AG20443 (cell line): ENCODE data around the gene ZFYVE27.

ENCODE experiments used
- DNase-seq: peaks from one replicate; pipeline ENCODE4 v3.0.0; 2012; ENCODE audit warnings: low spot score, mixed read lengths

Gene ZFYVE27

DNA sequence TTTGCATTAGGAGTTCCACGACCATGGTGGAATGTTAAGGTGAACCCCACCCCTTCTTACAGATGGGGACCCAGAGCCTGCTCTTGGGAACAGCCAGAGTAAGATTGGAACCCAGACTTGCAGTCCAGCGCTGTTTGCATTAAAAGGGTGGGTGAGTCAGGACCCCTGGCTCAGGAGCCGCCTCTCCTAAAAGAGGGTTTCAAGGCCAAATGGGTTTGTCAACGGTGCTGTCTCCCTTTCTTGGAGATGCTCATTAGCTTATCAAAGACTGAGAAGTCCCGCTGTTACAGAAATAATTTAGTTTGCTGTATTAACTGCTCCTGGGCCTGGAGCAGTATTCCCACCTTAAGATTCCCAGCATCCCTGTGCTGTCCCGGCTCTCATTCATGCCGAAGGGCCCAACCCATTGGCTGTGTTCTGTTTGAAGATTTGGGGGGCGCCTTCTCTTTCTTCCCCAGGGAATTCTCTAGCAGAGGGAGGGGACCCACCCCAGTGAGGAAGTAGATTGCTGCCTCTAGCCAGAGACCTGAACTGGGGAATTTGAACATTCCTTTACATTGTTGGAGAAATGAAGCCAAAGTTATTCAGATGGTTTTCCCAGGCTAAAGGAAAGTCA is 21.6 kb upstream of the ZFYVE27 start:
- DNase-seq = no peak

DNA sequence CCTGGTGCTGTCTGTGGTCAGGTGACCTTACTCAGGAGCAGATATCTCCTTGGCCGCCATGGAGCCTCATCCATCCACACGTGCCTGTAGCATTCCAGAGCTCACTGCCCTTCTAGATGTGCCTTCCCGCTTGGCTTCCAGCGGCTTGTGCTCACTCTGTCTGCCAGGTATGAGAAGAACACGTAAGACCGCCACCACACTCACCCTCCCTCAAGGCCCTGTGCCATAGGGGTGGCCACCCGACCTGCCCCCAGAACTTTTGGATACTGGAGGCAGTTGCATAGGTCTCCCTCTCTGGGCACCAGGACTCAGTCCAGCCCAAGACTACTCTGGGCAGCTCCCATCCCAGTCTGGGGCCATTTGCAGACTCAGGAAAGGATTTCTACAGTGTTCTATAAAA is 19.3 kb upstream of the ZFYVE27 start:
- no peak for DNase-seq

DNA sequence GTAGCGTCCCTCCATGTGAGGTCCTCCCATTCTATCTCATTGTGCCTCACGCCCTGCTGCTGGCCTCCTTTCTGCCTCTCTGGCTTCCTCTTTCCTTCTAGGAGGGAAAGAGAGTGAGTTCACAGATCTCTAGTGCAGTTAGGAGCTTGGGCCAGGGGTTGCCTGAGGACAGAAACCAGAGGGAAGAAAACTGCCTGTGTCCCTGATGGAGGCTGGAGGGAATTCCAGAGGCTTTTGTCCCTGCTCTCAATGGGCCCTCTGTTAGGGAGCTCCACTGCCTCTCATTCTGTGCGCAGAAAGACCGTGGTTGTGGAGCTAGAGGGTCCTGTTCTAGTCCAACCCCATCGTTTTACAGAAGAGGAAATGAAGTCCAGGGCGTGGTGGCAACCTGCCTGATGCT is 18.8 kb upstream of the ZFYVE27 start:
- DNase-seq = no peak

DNA sequence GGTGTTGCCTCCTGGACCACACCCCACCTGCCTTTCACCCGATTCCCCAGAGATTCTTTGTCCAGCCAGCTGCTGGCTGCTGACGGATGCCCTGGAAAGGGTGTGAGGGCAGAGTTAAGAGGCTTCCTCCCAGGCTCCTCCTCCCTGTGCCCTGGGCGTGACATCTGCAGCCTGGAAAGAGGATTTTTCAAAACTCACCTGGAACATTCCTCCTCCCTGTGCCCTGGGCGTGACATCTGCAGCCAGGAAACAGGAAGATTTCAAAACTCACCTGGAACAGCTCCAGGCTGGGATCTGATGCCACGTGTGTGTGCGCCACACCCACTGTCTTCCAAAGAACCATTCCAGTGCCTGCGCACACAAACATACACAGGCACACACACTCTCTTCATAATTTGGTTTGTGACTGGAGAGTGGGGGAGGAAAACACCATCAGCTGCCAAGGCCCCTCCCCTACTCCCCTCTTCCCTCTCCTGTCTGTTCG is 18.2 kb upstream of the ZFYVE27 start:
- DNase-seq = no peak

DNA sequence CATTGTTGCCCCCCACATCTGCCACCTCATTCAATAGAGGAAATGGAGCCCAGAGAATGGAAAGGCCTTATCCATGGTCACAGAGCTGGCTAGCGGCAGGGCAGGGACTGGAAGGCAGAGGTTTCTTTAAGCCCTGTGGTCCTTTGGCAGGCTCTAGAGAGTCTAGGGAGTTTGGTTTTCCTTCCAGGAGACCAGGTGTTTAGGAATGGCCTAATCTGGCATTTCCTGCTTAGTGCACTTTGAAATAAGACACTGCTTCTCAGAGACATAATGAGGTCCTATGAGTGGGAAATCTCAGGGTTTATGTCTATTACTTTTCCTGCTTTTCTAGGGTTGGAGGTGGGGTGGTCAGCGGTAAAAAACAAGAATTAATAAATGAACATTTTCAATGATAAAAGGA is 17.3 kb upstream of the ZFYVE27 start:
- DNase-seq = no peak

DNA sequence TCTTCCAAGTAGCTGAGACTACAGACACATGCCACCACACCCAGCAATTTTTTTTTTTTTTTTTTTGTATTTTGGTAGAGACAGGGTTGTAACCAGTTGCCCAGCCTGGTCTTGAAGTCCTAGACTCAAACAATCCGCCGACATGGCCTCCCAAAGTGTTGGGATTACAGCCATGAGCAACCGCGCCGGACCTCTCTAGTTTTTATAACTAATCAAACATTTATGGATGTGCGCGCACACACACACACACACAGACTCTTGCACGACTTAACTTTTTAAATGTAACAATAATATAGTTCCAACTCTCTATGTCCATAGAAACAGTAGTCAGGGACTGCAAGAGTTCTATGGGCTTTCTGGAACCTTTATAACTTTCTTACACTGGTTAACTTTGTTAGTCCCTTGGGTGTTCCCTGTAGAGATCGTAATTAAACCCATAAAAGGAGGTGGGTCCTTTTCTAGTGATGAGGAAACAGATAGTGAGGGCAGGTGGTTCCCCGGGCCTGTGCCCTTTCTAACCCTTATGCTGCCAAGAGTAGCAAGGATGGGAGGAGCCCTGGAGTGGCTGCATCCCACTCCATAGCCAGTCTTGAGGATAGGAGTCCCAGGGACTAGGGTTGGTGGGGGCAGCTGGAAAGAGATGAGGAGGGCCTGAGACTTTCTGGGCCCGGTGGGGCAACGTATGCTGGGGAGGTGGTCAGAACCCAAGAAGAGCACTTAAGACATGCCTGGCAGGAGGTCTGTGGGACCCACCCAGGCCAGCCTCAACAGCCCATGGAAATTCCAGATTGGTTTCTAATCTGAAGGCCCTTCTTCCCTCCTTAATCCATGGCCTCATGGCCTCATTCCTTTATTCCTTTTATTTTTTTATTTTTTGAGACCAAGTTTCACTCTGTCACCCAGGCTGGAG is 14.8 kb upstream of the ZFYVE27 start:
- no peak for DNase-seq

DNA sequence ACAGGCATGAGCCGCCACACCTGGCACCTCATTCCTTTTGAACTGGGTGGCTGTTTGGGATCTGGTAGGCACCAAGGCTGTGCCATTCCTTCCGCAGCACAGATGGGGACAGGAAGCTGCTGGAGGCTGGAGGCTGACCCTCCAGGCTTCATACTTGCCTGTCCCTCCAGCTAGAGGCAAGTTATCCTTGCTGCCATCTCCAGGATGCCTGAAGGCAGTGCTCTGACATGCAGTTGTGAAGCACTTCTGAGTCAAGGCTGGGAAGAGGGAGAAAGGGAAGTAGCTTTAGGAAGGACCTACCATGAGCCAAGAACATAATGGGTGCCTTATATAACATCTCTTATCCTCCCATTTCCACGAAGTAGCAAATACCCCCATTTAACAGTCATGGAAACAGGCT is 13.9 kb upstream of the ZFYVE27 start:
- no peak for DNase-seq

DNA sequence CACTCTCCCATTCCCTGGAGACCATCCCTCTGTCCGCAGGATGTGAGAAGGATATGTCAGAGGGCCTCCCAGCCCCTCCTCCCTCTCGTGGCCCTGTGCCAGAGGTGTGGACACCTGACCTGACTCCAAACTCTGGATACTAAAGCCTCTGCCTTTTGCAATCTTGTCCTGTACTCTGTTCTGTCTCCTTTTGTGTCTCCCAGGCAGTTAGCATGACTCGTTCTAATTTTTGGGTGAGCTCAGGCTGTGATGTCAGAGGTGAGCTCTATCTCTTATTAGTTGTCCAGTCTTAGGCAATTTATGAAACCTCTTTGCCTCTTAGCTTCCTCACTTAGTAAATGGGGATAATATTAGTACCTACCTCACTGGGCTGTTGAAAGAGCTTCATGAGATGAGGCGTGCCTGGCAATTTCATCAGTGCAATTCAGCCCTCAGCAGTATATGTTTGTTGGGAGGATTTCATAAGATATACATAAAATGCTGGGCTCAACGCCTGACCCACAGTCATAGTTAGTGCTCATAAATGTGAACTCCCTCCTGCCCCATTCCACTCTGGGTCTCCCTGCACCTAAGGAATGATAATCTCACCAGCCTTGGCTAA is 12.5 kb upstream of the ZFYVE27 start:
- peak; percentile 40 for DNase-seq

DNA sequence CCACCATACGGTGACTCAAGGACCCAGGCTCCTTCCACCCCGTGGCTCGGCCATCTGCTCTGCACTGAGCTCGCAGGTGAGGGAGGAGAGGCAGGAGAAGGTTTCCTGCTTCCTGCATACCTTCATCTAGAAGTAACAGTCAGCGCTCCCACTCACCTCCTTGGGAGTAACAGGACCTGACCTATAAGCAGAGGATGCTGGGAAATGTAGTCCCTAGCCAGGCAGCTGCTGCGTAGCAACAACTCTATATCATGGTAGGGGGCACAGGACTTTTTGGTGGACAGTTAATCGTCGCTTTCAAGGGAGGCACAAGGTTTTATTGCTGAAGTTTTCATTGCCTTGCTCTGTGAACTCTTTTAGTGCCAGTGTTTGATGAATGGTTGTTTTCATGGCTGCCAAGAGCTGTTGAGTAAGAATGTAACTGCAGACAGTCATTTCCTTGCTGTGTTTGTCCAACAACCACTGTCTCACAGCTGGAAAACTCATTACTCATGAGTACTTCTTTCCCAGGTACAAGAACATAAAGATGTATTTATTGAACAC is 10.2 kb upstream of the ZFYVE27 start:
- peak; percentile 66 for DNase-seq

DNA sequence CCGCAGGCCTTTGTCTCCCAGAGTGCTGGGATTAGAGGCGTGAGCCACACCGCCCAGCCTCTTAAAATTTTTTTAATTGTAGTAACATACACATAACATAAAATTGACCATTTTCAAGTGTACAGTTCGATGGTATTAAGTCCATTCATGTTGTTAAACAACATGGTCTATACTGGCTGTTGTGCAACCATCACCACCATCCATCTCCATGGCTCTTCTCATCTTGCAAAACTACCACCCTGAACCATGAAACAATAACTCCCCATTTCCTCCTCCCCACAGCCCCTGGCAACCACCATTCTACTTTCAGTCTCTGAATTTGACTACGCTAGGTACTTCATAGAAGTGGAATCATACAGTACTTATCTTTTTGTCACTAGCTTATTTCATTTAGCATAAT is 7.9 kb upstream of the ZFYVE27 start:
- DNase-seq = no peak

DNA sequence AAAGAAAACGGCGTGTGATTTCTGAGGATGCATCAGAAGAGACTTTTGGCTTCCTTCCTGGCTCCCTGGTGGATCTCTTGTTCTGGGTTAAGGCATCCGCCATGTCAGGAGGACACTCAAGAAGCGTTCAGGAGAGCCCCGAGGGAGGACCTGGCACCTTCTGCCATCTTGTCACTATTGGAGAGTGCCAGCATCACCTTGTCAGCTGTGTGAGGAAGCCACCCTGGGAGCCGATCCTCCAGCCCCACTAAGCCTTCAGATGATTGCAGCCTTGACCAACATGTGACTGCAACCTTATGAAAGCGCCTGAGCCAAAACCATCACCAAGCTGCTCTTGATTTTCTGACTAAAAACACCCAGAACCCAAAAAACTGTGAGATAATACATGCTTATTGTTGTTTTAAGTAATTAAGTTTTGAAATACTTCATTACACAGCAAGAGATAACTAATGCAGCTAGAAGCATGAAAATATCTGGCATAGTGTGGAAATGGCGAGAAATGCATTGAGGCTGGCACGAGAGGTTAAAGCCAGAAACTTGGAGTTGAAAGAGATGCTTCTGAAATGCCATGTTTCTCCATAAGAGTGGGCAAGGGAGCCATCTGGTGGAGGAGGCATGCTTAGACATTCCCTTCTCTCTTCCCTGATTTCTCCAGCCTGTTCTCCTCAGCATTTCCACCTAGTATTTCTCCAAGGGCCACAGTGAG is 5.4 kb upstream of the ZFYVE27 start:
- DNase-seq = peak; percentile 75

DNA sequence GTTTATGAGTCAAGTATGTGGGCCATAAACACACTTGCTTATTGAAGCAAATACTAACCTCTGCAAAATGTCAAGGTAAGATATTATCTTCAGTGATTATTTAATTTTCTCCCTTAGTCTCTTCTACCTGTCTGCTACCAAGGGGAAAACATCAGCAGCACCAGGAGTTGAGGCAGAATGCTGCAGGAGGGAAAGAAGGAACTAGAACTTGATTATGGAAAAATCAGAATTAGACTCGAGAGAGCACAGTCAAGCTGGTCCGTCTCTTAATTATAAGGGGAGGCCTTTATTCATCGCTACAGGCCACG is 4.9 kb upstream of the ZFYVE27 start:
- no peak for DNase-seq

DNA sequence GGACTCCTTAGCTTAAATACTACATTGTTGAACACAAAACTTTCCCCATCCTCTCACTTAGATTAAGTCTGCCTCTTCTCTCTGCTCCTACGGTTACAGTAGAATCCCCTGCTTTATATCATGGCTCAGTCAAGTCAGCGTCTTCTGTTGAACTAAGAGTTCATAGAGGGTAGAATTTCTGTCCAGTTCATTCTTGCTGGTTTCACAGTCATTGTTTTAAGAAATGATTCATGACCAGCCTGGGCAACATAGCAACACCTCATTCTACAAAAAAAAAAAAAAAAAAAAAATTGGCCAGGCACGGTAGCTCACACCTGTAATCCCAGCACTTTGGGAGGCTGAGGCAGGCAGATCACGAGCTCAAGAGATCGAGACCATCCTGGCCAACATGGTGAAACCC is 3.7 kb upstream of the ZFYVE27 start:
- DNase-seq = no peak

DNA sequence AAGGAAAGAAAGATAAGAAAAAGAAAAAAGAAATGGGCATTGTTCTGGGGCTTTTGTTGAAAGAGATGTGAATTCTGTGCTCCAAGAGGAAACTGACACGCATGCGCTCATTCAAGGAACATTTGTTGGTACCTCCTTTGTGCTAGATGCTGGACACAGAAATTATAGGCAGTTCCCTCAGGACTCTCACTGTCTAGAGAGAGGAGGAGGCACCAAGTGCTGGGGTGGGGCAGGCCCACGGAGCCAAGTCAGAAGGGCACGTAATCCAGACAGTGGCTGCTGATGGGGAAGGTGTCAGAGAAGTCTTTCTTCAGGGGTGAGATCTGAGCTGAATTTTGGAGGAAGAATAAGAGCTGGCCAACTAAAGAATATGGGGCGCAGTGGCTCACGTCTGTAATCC is 2.9 kb upstream of the ZFYVE27 start:
- DNase-seq = no peak

DNA sequence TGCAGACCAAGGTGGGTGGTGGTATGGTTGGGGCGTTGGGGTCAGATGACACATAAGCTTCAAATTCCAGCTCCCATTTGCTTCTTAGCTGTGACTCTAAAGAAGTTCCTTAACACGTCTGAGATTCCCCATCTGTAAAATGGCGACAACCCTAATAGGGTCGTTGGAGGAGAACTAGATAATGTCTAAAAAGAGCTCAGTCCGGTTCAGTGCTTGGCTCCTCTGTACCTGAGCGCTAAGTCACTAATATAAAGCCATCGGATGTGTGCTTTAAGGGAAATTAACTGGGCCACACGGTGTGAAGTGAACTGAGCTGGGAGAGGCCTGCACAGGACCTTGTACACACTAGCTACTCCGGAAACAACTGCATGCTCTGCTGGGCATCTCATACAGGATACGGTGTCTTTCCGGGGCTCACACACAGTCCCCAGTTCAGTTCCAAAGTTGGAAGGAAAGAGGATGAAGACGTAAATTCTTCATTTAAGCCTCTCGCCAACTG is 476 bp upstream of the ZFYVE27 start:
- DNase-seq = no peak

DNA sequence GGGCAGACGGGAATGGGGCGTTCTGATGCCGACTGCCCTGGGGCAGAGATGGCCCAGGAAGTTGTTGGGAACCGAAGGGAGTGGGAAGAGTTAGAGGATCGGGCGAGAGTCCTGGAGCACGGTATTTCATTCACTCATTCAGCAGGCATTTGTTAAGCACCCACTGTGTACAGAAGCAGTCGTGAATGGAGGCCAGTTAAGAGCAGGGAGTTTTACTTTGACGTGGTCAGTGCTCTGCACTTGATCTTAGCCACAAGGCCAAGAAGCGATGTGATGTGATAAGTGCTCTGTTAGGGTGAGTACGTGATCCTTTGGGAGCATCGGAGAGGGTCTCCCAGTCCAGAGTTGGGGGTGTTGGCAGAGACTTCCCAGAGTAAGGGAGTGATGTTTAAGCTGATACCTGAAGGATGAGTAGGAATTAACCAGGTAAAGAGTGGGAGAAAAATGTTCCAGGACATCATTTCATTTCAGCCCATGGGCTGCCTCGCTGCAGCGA is 890 bp downstream of the ZFYVE27 start:
- DNase-seq = no peak

DNA sequence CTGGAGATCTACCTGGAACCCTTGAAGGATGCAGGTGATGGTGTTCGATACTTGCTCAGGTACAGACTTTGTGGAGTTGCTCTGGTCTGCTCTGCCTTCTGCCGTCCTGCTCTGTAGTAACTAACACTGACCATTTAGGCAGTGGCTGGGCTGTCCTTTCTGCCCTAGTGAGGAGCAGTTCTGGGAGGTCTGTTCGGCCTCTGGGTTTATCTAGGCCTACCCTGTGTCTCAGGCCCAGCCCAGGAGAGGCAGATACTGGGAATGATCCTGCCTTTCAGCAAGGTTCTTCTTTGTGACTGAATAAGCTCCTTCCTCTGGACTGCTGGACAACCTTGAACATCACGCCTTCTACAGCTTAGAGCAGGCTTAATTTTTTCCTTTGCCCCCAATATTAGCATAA is 1.7 kb downstream of the ZFYVE27 start:
- no peak for DNase-seq

DNA sequence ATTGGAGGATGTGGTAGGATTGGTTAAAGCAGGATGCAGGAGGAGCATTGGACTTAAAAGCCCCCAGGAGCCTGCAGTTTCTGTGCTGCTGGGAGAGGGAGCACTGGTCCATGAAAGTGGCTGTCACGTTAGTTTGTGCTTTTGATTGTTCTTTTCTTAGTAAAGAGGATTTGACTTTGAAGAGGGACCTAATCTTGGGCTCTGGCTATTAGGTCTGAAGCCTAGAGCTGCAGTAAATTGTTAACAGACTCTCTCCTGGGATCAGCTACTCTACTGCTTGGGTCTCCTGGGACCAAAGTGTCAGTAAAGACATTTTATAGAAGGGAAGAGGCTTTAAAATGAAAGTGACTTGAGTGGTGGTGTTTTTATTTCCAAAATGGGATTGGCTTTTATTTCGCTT is 3.7 kb downstream of the ZFYVE27 start:
- no peak for DNase-seq

DNA sequence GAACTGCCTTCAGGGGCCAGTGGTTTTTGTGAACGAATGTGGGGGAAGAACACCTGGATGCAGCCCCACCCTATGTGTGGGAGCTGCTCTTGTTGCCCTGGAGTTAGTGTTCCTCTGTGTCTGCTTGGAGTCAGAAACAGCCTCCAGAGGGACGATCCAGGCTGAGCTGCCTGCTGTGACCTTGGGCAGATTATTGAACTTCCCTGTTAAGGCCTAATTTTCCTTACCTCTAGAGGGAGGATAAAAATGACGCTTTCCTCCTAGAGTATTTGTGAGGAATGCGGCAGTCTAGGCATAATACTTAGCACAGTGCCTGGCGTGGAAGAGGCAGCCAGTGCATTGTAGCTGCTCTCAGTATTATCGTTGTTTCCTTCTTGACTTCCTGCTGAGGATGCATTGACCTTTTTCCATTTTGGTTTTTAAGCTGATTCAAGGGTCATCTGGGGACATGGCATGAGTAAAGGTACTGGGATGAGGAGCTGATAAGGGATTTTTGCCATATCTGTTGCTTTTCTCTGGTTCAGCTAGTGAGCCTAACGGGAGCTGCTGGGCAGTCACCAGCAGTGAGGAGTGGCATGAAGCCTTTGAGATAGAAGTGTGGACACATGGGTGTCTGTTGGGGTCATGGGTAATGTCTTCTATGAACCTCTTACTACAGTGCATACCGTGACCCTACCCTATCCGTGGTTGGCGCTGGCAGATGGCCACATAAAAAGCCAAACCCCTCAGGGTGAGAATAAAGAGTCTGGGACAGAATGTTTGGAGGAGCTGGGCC is 6.4 kb downstream of the ZFYVE27 start:
- DNase-seq = no peak

DNA sequence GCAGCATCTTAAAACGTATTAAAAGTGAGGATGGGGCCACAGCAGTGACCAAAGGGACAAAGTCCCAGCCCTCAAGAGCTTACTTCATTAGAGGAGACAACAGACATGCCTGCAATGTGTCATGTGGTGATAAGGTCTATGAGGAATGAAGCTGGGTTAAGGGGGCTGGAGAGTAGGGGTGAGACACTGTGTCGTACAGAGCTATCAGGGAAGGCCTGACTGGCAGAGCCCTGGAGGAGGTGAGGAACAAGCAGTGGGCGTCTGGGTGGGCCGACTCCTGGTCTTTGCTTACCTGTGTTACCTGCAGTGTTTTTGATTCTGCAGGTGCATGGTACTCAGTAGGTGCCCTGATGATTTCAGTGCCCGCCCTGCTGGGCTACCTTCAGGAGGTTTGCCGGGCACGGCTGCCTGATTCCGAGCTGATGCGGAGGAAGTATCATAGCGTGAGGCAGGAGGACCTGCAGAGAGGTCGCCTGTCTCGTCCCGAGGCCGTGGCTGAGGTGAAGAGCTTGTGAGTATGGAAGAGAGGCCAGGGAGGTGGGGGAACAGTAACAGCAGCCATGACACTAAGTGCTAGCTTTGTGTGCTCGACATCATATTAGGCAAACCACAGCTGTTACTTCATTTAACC is 7.6 kb downstream of the ZFYVE27 start:
- DNase-seq = no peak

DNA sequence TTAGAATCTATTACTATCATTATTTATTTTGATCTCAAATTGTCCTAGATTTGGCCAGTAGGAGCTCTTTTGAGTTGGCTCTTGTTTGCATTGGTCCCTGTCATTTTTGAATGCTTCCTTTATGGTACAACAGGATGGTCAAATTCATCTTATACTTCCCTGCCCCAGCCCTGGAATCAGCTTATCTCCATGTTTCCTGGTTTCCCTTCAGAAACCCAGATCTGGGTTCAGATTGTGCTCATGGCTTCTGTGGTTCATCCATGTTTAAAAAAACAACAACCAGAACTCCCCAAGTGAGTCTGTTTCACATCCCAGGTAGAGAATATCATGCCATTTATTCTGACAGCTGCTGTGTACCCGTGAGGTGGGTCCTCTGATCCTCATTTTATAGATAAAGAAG is 10.6 kb downstream of the ZFYVE27 start:
- DNase-seq = no peak
